Measurements from ENCODE around the gene C4BPB. TPM values are rescaled to one million over a fixed set of nuclear protein-coding genes. Genes with fewer than 3 reads are reported as not detected.

The C4BPB gene
- total RNA-seq, 1 experiment from 2014 or later: not detected

- Histone ChIP-seq H2BK120ac (ENCODE audit: low read depth, low read length, poor library complexity, severe bottlenecking) (no peak overlapping the region), H2BK12ac (ENCODE audit: insufficient read length, low read depth, low read length) (no peak overlapping the region), H2AK5ac (ENCODE audit: insufficient read length, low read length) (no peak overlapping the region), H3K4ac (ENCODE audit: low read depth, low read length) (no peak overlapping the region), H3K79me1 (ENCODE audit: insufficient read depth, low read depth, low read length, poor library complexity, severe bottlenecking) (no peaks in the 10 kb centered on the region), H4K5ac (ENCODE audit: insufficient read length, low read depth, low read length) (no peak overlapping the region), H3K9me3 (ENCODE audit: control insufficient read depth, low read depth, low read length) (no peaks in the 10 kb centered on the region), H4K8ac (replicated peaks; ENCODE audit: insufficient read length, low read depth, low read length) (no peak overlapping the region), H3K23me2 (ENCODE audit: insufficient read length, low read depth, low read length, poor library complexity, severe bottlenecking) (no peaks in the 10 kb centered on the region), H2BK20ac (ENCODE audit: low read depth, low read length, poor library complexity, severe bottlenecking) (no peak overlapping the region), H4K91ac (ENCODE audit: insufficient read length, low read depth, low read length) (no peak overlapping the region), H3K27ac (ENCODE audit: insufficient read length, low read depth, low read length) (no peak overlapping the region), H2BK5ac (ENCODE audit: insufficient read length, low read length) (no peak overlapping the region), H2BK15ac (ENCODE audit: low read depth, low read length) (no peak overlapping the region), H3K14ac (ENCODE audit: insufficient read depth, low read length) (no peak overlapping the region), H3K9ac (ENCODE audit: extremely low read depth, insufficient read length, low read length) (no peak overlapping the region), H3K79me2 (ENCODE audit: insufficient read depth, low read length) (no peaks in the 10 kb centered on the region), H3K56ac (ENCODE audit: insufficient read length, low read depth, low read length) (no peak overlapping the region), H3T11ph (ENCODE audit: low read length) (no peak overlapping the region), H2AFZ (ENCODE audit: low read length) (no peak overlapping the region), H4K20me1 (ENCODE audit: control insufficient read depth, insufficient read depth, insufficient read length) (no peaks in the 10 kb centered on the region), H3K4me1 (ENCODE audit: insufficient read depth, low read length) (no peaks in the 10 kb centered on the region), H3K4me2 (ENCODE audit: insufficient read depth, insufficient read length, low read length) (no peak overlapping the region), H3K23ac (ENCODE audit: insufficient read length, low read depth, low read length) (no peak overlapping the region), H3K27me3 (ENCODE audit: insufficient read depth, low read length) (no peaks in the 10 kb centered on the region), H3K18ac (ENCODE audit: insufficient read length, low read depth, low read length) (no peak overlapping the region)
- H3K27ac Mint-ChIP-seq: no peak overlapping the region
- TF ChIP-seq, protein P1, sequence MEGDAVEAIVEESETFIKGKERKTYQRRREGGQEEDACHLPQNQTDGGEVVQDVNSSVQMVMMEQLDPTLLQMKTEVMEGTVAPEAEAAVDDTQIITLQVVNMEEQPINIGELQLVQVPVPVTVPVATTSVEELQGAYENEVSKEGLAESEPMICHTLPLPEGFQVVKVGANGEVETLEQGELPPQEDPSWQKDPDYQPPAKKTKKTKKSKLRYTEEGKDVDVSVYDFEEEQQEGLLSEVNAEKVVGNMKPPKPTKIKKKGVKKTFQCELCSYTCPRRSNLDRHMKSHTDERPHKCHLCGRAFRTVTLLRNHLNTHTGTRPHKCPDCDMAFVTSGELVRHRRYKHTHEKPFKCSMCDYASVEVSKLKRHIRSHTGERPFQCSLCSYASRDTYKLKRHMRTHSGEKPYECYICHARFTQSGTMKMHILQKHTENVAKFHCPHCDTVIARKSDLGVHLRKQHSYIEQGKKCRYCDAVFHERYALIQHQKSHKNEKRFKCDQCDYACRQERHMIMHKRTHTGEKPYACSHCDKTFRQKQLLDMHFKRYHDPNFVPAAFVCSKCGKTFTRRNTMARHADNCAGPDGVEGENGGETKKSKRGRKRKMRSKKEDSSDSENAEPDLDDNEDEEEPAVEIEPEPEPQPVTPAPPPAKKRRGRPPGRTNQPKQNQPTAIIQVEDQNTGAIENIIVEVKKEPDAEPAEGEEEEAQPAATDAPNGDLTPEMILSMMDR (conservative IDR thresholded peaks at IDR 0.05): no peak
- no CpG with 5 or more reads among the region's 5 CpGs for WGBS (ENCODE audit: extremely low coverage, insufficient read length, low lambda C conversion rate)
- no peaks in the 10 kb centered on the region for H3K27me3 Mint-ChIP-seq (ENCODE audit: low read depth)
- no peak for DNase-seq
- H3K4me3 Mint-ChIP-seq: no peak overlapping the region
- H3K36me3 Mint-ChIP-seq (ENCODE audit: insufficient read depth in 1 of 3, low read depth in 3 of 3): peaks cover 6 to 34% (median 28%) of the 10 kb centered on the region in 3 experiments; a peak in 6 of 7 replicates
- H3K9me3 Mint-ChIP-seq: no peaks in the 10 kb centered on the region
- H3K4me1 Mint-ChIP-seq: no peaks in the 10 kb centered on the region
These were observed 18.7 kb upstream of the C4BPB start for GRCh38 chr1:207069858-207070506.
